Mesothelial cell of epicardium (in vitro differentiated cells): ENCODE measurements around the gene PDGFRB. TPM values are rescaled to one million over a fixed set of nuclear protein-coding genes. Genes with fewer than 3 reads are reported as not detected.

ENCODE experiments used
- DNase-seq, 2 experiments: peaks; one replicate each; pipeline ENCODE4 v3.0.0; 2021; ENCODE audit warnings: low spot score in 2 of 2; ENCODE audit not compliant: unreplicated experiment in 2 of 2
- H3K27ac Mint-ChIP-seq: 2 replicates; pipeline ENCODE4 v1.8.0; 2021; ENCODE audit warnings: mixed read lengths
- H3K27me3 Mint-ChIP-seq: 2 replicates; pipeline ENCODE4 v1.8.0; 2021; ENCODE audit warnings: low read depth, mixed read lengths
- H3K36me3 Mint-ChIP-seq: 2 replicates; pipeline ENCODE4 v1.8.0; 2021; ENCODE audit warnings: mixed read lengths
- H3K4me1 Mint-ChIP-seq: 2 replicates; pipeline ENCODE4 v1.8.0; 2021; ENCODE audit warnings: mixed read lengths
- H3K4me3 Mint-ChIP-seq: 2 replicates; pipeline ENCODE4 v1.8.0; 2021; ENCODE audit warnings: mild to moderate bottlenecking, moderate library complexity, mixed read lengths
- H3K9me3 Mint-ChIP-seq: 2 replicates; pipeline ENCODE4 v1.8.0; 2021; ENCODE audit warnings: mixed read lengths
- CTCF ChIP-seq: fragments of 200-600 bp; sonication (generic); IDR thresholded peaks from one replicate; pipeline ENCODE4 v1.5.0; 2021; ENCODE audit warnings: antibody characterized with exemption; ENCODE audit not compliant: unreplicated experiment
- total RNA-seq: library from RNA; stranded (reverse); gene quantifications from 3 replicates; pipeline ENCODE4 v1.2.1, GENCODE V29; 2021

The PDGFRB gene
- total RNA-seq, 1 donor from 2014 or later = 100 TPM

- DNase-seq = no peak
These were observed 85.7 kb downstream of the PDGFRB start for GRCh38 chr5:150069672-150070627.

GRCh38 chr5:150068961-150069645 lies 86.5 kb downstream of the PDGFRB start:
- no peak for DNase-seq
- Mint-ChIP-seq H3K27me3 (no peaks in the 10 kb centered on the region), H3K4me3 (no peak overlapping the region), H3K36me3 (no peaks in the 10 kb centered on the region), H3K9me3 (peaks cover 5% of the 10 kb centered on the region), H3K27ac (no peak overlapping the region), H3K4me1 (peaks cover 3% of the 10 kb centered on the region)
- no peak for TF ChIP-seq CTCF

More at GRCh38 chr5:150069672-150070627, 85.7 kb downstream of the PDGFRB start:
- TF ChIP-seq CTCF = no peak
- peaks cover 5% of the 10 kb centered on the region for H3K9me3 Mint-ChIP-seq
- peaks cover 3% of the 10 kb centered on the region for H3K4me1 Mint-ChIP-seq
- H3K4me3 Mint-ChIP-seq = no peak overlapping the region
- H3K27ac Mint-ChIP-seq = no peak overlapping the region
- no peaks in the 10 kb centered on the region for H3K36me3 Mint-ChIP-seq
- no peaks in the 10 kb centered on the region for H3K27me3 Mint-ChIP-seq

GRCh38 chr5:150068472-150068871 lies 87.2 kb downstream of the PDGFRB start:
- DNase-seq = no peak
- Mint-ChIP-seq H3K27me3 (no peaks in the 10 kb centered on the region), H3K9me3 (peaks cover 5% of the 10 kb centered on the region), H3K4me3 (no peak overlapping the region), H3K27ac (no peak overlapping the region), H3K4me1 (peaks cover 3% of the 10 kb centered on the region), H3K36me3 (no peaks in the 10 kb centered on the region)
- no peak for TF ChIP-seq CTCF

GRCh38 chr5:150068071-150068470 lies 87.6 kb downstream of the PDGFRB start:
- Mint-ChIP-seq H3K27me3 (no peaks in the 10 kb centered on the region), H3K27ac (no peak overlapping the region), H3K36me3 (no peaks in the 10 kb centered on the region)

GRCh38 chr5:150067405-150067960 lies 88.2 kb downstream of the PDGFRB start:
- no peak overlapping the region for H3K4me3 Mint-ChIP-seq
- TF ChIP-seq CTCF = no peak
- peaks cover 3% of the 10 kb centered on the region for H3K4me1 Mint-ChIP-seq
- no peak overlapping the region for H3K27ac Mint-ChIP-seq
- H3K27me3 Mint-ChIP-seq = no peaks in the 10 kb centered on the region
- no peaks in the 10 kb centered on the region for H3K9me3 Mint-ChIP-seq
- DNase-seq = peak in 1 of 2 experiments; percentile 1
- no peaks in the 10 kb centered on the region for H3K36me3 Mint-ChIP-seq

More at GRCh38 chr5:150068071-150068470, 87.6 kb downstream of the PDGFRB start:
- no peak for TF ChIP-seq CTCF
- Mint-ChIP-seq H3K4me3 (no peak overlapping the region), H3K4me1 (peaks cover 3% of the 10 kb centered on the region), H3K9me3 (peaks cover 5% of the 10 kb centered on the region)
- DNase-seq = peak in 1 of 2 experiments; percentile 12
